Type B pancreatic cell (in vitro differentiated cells): ENCODE results near the gene PLPPR1. TPM values are rescaled to one million over a fixed set of nuclear protein-coding genes. Genes with fewer than 3 reads are reported as not detected.
A peak's percentile ranks its signal among the peaks of the same experiment; 100 is the strongest.

Experiments
- DNase-seq: peaks from one replicate; pipeline ENCODE4 v3.0.0; 2021; ENCODE audit warnings: mixed read lengths; ENCODE audit not compliant: unreplicated experiment; ENCODE audit errors: extremely low spot score
- H3K27ac Mint-ChIP-seq: 2 replicates; pipeline ENCODE4 v1.8.0; 2021; ENCODE audit warnings: mild to moderate bottlenecking, mixed read lengths
- H3K27me3 Mint-ChIP-seq: 2 replicates; pipeline ENCODE4 v1.8.0; 2021; ENCODE audit warnings: mixed read lengths
- H3K36me3 Mint-ChIP-seq: 2 replicates; pipeline ENCODE4 v1.8.0; 2021; ENCODE audit warnings: mixed read lengths
- H3K4me1 Mint-ChIP-seq: one replicate; pipeline ENCODE4 v1.8.0; 2021; ENCODE audit warnings: mixed read lengths; ENCODE audit not compliant: unreplicated experiment
- H3K4me3 Mint-ChIP-seq: 2 replicates; pipeline ENCODE4 v1.8.0; 2021; ENCODE audit warnings: mild to moderate bottlenecking, mixed read lengths
- H3K9me3 Mint-ChIP-seq: 2 replicates; pipeline ENCODE4 v1.8.0; 2021; ENCODE audit warnings: mixed read lengths
- total RNA-seq: library from RNA; stranded (reverse); gene quantifications from 2 replicates; pipeline ENCODE4 v1.2.1, GENCODE V29; 2021; ENCODE audit warnings: low replicate concordance
- TF ChIP-seq, protein P1 (sequence below): fragments of 200-600 bp; sonication (generic); conservative IDR thresholded peaks from 2 replicates; pipeline ENCODE4 v1.5.0; 2021; ENCODE audit warnings: antibody characterized with exemption, mild to moderate bottlenecking

The PLPPR1 gene
- total RNA-seq, 1 donor from 2014 or later: 3.2 TPM

DNA sequence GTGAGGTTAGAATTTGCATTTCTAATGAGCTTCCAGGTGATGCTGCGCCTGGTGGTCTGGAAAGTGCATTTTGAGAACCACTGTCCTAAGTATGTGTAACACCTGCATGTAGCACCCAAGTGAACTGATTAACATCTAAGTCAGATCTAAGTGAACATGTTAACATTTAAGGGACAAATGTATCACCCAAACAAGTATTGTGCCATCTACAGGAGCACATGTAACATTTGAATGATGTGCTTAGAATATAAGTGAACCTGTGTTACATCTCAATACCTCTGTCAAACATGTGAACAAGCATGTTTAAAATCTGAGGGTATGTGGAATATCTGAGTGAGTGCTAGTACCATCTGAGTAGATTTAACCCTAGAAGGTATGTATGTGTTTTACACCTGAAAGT lies 68.7 kb downstream of the PLPPR1 start:
- Mint-ChIP-seq H3K4me3 (no peak overlapping the region), H3K27me3 (peaks cover 19% of the 10 kb centered on the region), H3K9me3 (no peaks in the 10 kb centered on the region), H3K27ac (no peak overlapping the region), H3K4me1 (no peaks in the 10 kb centered on the region), H3K36me3 (no peaks in the 10 kb centered on the region)
- DNase-seq: no peak
- TF ChIP-seq, protein P1, sequence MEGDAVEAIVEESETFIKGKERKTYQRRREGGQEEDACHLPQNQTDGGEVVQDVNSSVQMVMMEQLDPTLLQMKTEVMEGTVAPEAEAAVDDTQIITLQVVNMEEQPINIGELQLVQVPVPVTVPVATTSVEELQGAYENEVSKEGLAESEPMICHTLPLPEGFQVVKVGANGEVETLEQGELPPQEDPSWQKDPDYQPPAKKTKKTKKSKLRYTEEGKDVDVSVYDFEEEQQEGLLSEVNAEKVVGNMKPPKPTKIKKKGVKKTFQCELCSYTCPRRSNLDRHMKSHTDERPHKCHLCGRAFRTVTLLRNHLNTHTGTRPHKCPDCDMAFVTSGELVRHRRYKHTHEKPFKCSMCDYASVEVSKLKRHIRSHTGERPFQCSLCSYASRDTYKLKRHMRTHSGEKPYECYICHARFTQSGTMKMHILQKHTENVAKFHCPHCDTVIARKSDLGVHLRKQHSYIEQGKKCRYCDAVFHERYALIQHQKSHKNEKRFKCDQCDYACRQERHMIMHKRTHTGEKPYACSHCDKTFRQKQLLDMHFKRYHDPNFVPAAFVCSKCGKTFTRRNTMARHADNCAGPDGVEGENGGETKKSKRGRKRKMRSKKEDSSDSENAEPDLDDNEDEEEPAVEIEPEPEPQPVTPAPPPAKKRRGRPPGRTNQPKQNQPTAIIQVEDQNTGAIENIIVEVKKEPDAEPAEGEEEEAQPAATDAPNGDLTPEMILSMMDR: no peak

DNA sequence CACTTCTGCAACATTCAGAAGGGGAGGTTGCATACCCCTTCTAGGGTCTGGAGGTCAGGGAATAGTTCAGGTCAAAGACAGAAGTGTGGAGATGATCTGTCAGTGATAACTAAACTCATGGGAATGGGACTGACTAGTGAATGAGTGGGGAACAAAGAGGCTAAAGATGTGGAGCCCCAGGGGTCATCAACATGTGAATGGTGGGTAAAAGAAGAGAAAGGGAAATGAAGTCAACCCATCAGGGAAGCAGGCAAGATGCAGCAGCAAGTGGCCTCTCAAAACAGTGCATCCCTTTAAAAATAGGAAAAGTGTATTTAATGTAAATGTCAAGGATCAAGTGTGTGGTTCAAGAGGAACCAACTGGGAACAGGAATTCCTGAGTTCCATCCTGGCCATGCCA lies 69.9 kb downstream of the PLPPR1 start:
- Mint-ChIP-seq H3K4me1 (no peaks in the 10 kb centered on the region), H3K27ac (no peak overlapping the region)

DNA sequence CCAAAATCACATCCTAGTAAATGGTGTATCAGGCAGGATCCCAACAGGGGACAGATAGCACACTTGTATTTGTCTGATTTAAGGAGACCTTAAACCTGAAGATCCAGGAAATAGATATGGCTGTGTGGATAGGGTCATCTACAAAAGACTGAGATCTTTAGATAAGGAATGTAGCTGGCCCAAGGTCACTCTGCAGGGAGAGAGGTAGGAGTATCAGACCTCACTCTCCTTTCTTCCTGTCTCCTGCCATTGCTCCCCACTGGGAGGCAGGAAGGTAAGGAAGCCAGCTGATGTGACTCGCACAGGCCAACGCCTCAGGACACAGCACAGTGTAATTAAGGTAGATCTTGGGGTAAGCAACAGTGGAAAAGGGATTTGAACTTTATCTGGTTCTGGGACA lies 85.8 kb downstream of the PLPPR1 start:
- DNase-seq: no peak
- Mint-ChIP-seq H3K4me1 (no peaks in the 10 kb centered on the region), H3K27ac (no peak overlapping the region), H3K4me3 (no peak overlapping the region), H3K27me3 (peaks cover 22% of the 10 kb centered on the region), H3K9me3 (no peaks in the 10 kb centered on the region), H3K36me3 (no peaks in the 10 kb centered on the region)
- TF ChIP-seq, protein P1: no peak

More for the DNA sequence above, 69.9 kb downstream of the PLPPR1 start:
- no peak overlapping the region for H3K4me3 Mint-ChIP-seq
- no peaks in the 10 kb centered on the region for H3K9me3 Mint-ChIP-seq
- peaks cover 19% of the 10 kb centered on the region for H3K27me3 Mint-ChIP-seq
- TF ChIP-seq, protein P1: no peak
- H3K36me3 Mint-ChIP-seq: no peaks in the 10 kb centered on the region
- no peak for DNase-seq

DNA sequence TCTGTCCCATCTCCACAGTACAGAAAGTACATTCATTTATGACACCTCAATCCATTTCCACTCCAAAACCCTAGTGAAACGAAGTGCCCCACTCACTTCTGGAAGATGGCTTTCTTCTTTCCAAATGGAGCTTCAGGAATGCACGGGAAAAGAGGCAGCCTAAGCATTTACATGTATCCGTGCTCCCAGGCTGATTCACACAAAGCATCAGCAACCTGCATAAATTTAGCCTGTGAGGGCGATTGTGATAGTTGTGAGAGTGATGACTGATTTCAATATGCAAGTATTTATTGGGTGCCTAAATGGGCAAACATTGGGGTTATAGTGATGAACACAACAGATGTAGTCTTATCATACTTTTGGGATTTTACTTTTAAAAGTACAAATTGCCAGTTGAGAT lies 86.6 kb downstream of the PLPPR1 start:
- peaks cover 22% of the 10 kb centered on the region for H3K27me3 Mint-ChIP-seq
- TF ChIP-seq, protein P1: no peak
- H3K9me3 Mint-ChIP-seq: no peaks in the 10 kb centered on the region
- H3K4me1 Mint-ChIP-seq: no peaks in the 10 kb centered on the region
- H3K36me3 Mint-ChIP-seq: no peaks in the 10 kb centered on the region
- DNase-seq: no peak
- H3K4me3 Mint-ChIP-seq: no peak overlapping the region
- no peak overlapping the region for H3K27ac Mint-ChIP-seq

DNA sequence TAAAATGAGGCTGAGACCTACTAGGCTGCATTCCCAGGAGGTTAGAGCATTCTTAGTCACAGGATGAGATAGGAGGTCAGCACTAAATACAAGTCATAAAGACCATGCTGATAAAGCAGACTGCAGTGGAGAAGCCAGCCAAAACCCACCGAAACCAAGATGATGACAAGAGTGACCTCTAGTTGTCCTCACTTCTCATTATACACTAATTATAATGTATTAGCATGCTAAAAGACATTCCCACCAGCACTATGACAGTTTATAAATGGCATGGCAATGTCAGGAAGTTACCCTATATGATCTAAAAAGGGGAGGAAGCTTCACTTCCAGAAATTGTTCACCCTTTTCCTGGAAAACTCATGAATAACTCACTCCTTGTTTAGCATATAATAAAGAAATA lies 88.6 kb downstream of the PLPPR1 start:
- no peak for DNase-seq
- Mint-ChIP-seq H3K4me3 (no peak overlapping the region), H3K4me1 (no peaks in the 10 kb centered on the region), H3K27ac (no peak overlapping the region), H3K36me3 (no peaks in the 10 kb centered on the region), H3K27me3 (peaks cover 22% of the 10 kb centered on the region), H3K9me3 (no peaks in the 10 kb centered on the region)
- TF ChIP-seq, protein P1: no peak

DNA sequence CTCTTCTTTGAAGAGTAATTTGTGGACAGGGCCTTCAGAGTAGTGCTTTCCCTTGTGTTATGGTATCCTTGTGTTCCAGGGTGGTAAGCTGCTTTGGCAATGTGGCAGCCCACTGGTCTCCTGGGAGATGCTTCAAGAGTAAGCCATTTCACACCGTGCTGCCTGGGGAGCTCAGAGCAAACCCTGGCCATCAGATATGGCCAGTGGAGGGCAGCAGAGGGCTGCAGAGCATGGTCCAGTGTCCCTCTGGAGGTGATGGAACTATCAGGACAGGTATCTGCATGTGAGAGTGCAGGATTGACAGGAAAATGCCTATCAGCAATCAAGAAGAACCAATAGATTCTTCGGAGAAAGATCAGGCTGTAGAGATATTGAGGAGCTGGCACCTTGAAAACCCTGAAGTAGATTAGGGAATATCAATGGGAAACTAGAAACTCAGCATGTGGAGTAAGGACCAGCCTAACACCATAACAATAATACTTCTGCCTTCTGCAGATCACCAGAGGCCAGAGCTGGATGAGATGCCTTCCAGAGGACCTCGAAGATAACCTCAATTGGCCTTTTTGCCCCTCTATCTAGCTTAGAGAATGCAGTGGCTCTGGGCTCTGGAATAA lies 90.8 kb downstream of the PLPPR1 start:
- TF ChIP-seq, protein P1: peak; percentile 85
- H3K9me3 Mint-ChIP-seq: peaks cover 4% of the 10 kb centered on the region
- no peaks in the 10 kb centered on the region for H3K4me1 Mint-ChIP-seq
- H3K4me3 Mint-ChIP-seq: no peak overlapping the region
- no peak overlapping the region for H3K27ac Mint-ChIP-seq
- H3K27me3 Mint-ChIP-seq: peaks cover 22% of the 10 kb centered on the region
- H3K36me3 Mint-ChIP-seq: peaks cover 4% of the 10 kb centered on the region
- no peak for DNase-seq
